GM08714 (cell line): ENCODE measurements around the gene NUP188.

ENCODE experiments used
- H3K4me3 ChIP-seq: fragments of 200-500 bp; sonication (Bioruptor generic); 2 replicates; pipeline ENCODE4 v1.5.1; 2014; ENCODE audit warnings: mild to moderate bottlenecking, low read length, inconsistent platforms
- ZNF274 ChIP-seq: IDR thresholded peaks from 2 replicates; pipeline ENCODE4 v1.6.1; 2012; ENCODE audit warnings: mild to moderate bottlenecking, low read depth, low read length

NUP188 gene

GRCh38 chr9:129032541-129033159 lies 85.2 kb downstream of the NUP188 start:
- TF ChIP-seq ZNF274 = no peak
- no peak overlapping the region for H3K4me3 ChIP-seq

GRCh38 chr9:129033216-129033615 lies 85.7 kb downstream of the NUP188 start:
- TF ChIP-seq ZNF274 = no peak

GRCh38 chr9:129035838-129036237 lies 88.3 kb downstream of the NUP188 start:
- peak overlapping the region; percentile 9; the same call in 1 of the 2 replicates for H3K4me3 ChIP-seq

More at GRCh38 chr9:129033216-129033615, 85.7 kb downstream of the NUP188 start:
- no peak overlapping the region for H3K4me3 ChIP-seq

GRCh38 chr9:129036241-129036922 lies 88.9 kb downstream of the NUP188 start, which contains the start of gene MIGA2:
TSS of gene MIGA2 (plus strand) at chr9:129036626. CDS start at chr9:129040595, 3,969 bp downstream.
- TF ChIP-seq ZNF274 = no peak

GRCh38 chr9:129036923-129037766 lies 89.6 kb downstream of the NUP188 start:
- no peak for TF ChIP-seq ZNF274
- H3K4me3 ChIP-seq = peak overlapping the region; percentile 84

More at GRCh38 chr9:129036241-129036922, 88.9 kb downstream of the NUP188 start, which contains the start of gene MIGA2:
- H3K4me3 ChIP-seq = peak within 1 kb of the TSS; percentile 84

GRCh38 chr9:129037767-129038098 lies 90.2 kb downstream of the NUP188 start:
- TF ChIP-seq ZNF274 = no peak
- peak overlapping the region; percentile 84; the same call in 1 of the 2 replicates for H3K4me3 ChIP-seq

GRCh38 chr9:129038109-129038852 lies 90.8 kb downstream of the NUP188 start:
- H3K4me3 ChIP-seq = no peak overlapping the region
- no peak for TF ChIP-seq ZNF274

- H3K4me3 ChIP-seq = no peak overlapping the region
- no peak for TF ChIP-seq ZNF274
These were observed 92.7 kb downstream of the NUP188 start for GRCh38 chr9:129040113-129040643.

GRCh38 chr9:129042016-129042415 lies 94.5 kb downstream of the NUP188 start:
- no peak for TF ChIP-seq ZNF274

GRCh38 chr9:129052592-129052991 lies 105.1 kb downstream of the NUP188 start:
- no peak overlapping the region for H3K4me3 ChIP-seq
- TF ChIP-seq ZNF274 = no peak

More at GRCh38 chr9:129042016-129042415, 94.5 kb downstream of the NUP188 start:
- H3K4me3 ChIP-seq = no peak overlapping the region

GRCh38 chr9:129053020-129053419 lies 105.5 kb downstream of the NUP188 start:
- no peak overlapping the region for H3K4me3 ChIP-seq
- no peak for TF ChIP-seq ZNF274

GRCh38 chr9:129054163-129054851 lies 106.8 kb downstream of the NUP188 start:
- no peak for TF ChIP-seq ZNF274

More at GRCh38 chr9:129054163-129054851, 106.8 kb downstream of the NUP188 start:
- H3K4me3 ChIP-seq = no peak overlapping the region
